ENCODE measurements around the gene FBXW8. TPM values are rescaled to one million over a fixed set of nuclear protein-coding genes. Genes with fewer than 3 reads are reported as not detected.

FBXW8 gene
- total and polyA plus RNA-seq, 2 donors (not counting 3 experiments of a cell fraction or from before 2014, with no cell fraction given): 15.4 TPM

- Histone ChIP-seq H3K9me3 (replicated peaks; ENCODE audit: control insufficient read depth, insufficient read depth, low read length) (no peaks in the 10 kb centered on the region), H3K4me1 (ENCODE audit: control insufficient read depth, extremely low read depth, insufficient read depth, low read length) (no peaks in the 10 kb centered on the region), H4K20me1 (replicated peaks; ENCODE audit: control insufficient read depth, extremely low read depth, insufficient read depth, low read length) (no peaks in the 10 kb centered on the region), H3K36me3 (ENCODE audit: control insufficient read depth in 2 of 2, extremely low read depth in 1 of 2, insufficient read depth in 2 of 2, low read length in 2 of 2) (no peaks in the 10 kb centered on the region), H2AFZ (ENCODE audit: low read depth, low read length) (no peak overlapping the region), H3K27me3 (ENCODE audit: control insufficient read depth in 2 of 2, insufficient read depth in 2 of 2, low read length in 2 of 2) (no peaks in the 10 kb centered on the region), H3K27ac (ENCODE audit: insufficient read depth, low read depth, low read length) (no peak overlapping the region), H3K9me1 (replicated peaks; ENCODE audit: control insufficient read depth, extremely low read depth, insufficient read depth, low read length) (no peaks in the 10 kb centered on the region), H3K4me3 (replicated peaks in 1 of 3; ENCODE audit: insufficient read depth in 1 of 3, low read depth in 1 of 3, low read length in 3 of 3) (no peak overlapping the region), H3K9ac (replicated peaks; ENCODE audit: extremely low read depth, insufficient read depth, low read length) (no peak overlapping the region), H3K79me2 (ENCODE audit: control insufficient read depth, insufficient read depth, low read length) (no peaks in the 10 kb centered on the region), H3K4me2 (ENCODE audit: insufficient read depth, low read length) (no peak overlapping the region)
- BruUV-seq (replicated peaks): no TSS peak
- FAIRE-seq (no peak), DNase-seq (ENCODE audit: low read depth, low spot score) (no peak)
- TF ChIP-seq MAX (IDR thresholded peaks at IDR 0.05; ENCODE audit: insufficient read depth, insufficient read length) (no peak), GATA2 (IDR thresholded peaks at IDR 0.05; ENCODE audit: insufficient read depth, insufficient read length, low read depth, low read length) (no peak), MYC (IDR thresholded peaks at IDR 0.05; ENCODE audit: low read depth, low read length) (no peak), EZH2 (IDR thresholded peaks at IDR 0.05; ENCODE audit: borderline replicate concordance, low read depth, low read length, severe bottlenecking) (no peak), FOS (IDR thresholded peaks at IDR 0.05; ENCODE audit: borderline replicate concordance, insufficient read depth, low read length) (no peak), POLR2AphosphoS5 (IDR thresholded peaks at IDR 0.05; ENCODE audit: insufficient read depth, low read depth, low read length) (no peak), POLR2A (IDR thresholded peaks at IDR 0.05; ENCODE audit: low read depth, low read length) (no peak), JUN (IDR thresholded peaks at IDR 0.05; ENCODE audit: borderline replicate concordance, insufficient read depth, insufficient read length, low read depth) (no peak), CTCF (IDR thresholded peaks at IDR 0.05; ENCODE audit: extremely low read depth in 1 of 2, insufficient read depth in 1 of 2, low read depth in 1 of 2, low read length in 2 of 2) (no peak)
- ChIA-PET CTCF (no interaction called here), POLR2A (no interaction called here)
- dilution Hi-C loops (cut with MboI; ENCODE audit: extremely low pct_ligation_motif_present, low sequenced_read_pairs) (no loop called here), intact Hi-C loops (cut with micrococcal nuclease) (no loop called here)
These were observed 153.8 kb downstream of the FBXW8 start for GRCh38 chr12:117064596-117064995.

Data from endothelial cell of umbilical vein (primary cell).